CD4-positive, alpha-beta T cell treated with Interleukin-15 for 1 hour (primary cell): ENCODE data around the gene FFAR3.
"Not testable (repeated sequence)": the region's sequence is repeated elsewhere in the genome, so short reads cannot be mapped to it uniquely, and the experiment has no call there.

Experiments used
- DNase-seq: peaks from one replicate; pipeline ENCODE4 v3.0.0-alpha.2; 2020

Gene FFAR3

DNA sequence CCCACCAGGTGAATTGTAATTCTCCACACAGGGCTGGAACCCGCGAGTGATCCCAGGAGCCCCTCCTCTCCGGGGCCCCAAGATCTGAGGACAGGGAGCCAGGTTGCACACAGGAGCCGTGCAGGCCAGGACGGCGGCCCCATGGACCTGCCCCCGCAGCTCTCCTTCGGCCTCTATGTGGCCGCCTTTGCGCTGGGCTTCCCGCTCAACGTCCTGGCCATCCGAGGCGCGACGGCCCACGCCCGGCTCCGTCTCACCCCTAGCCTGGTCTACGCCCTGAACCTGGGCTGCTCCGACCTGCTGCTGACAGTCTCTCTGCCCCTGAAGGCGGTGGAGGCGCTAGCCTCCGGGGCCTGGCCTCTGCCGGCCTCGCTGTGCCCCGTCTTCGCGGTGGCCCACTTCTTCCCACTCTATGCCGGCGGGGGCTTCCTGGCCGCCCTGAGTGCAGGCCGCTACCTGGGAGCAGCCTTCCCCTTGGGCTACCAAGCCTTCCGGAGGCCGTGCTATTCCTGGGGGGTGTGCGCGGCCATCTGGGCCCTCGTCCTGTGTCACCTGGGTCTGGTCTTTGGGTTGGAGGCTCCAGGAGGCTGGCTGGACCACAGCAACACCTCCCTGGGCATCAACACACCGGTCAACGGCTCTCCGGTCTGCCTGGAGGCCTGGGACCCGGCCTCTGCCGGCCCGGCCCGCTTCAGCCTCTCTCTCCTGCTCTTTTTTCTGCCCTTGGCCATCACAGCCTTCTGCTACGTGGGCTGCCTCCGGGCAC lies 6.7 kb upstream of the FFAR3 start:
- no peak for DNase-seq

DNA sequence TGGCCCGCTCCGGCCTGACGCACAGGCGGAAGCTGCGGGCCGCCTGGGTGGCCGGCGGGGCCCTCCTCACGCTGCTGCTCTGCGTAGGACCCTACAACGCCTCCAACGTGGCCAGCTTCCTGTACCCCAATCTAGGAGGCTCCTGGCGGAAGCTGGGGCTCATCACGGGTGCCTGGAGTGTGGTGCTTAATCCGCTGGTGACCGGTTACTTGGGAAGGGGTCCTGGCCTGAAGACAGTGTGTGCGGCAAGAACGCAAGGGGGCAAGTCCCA lies 6.1 kb upstream of the FFAR3 start:
- DNase-seq: no peak

DNA sequence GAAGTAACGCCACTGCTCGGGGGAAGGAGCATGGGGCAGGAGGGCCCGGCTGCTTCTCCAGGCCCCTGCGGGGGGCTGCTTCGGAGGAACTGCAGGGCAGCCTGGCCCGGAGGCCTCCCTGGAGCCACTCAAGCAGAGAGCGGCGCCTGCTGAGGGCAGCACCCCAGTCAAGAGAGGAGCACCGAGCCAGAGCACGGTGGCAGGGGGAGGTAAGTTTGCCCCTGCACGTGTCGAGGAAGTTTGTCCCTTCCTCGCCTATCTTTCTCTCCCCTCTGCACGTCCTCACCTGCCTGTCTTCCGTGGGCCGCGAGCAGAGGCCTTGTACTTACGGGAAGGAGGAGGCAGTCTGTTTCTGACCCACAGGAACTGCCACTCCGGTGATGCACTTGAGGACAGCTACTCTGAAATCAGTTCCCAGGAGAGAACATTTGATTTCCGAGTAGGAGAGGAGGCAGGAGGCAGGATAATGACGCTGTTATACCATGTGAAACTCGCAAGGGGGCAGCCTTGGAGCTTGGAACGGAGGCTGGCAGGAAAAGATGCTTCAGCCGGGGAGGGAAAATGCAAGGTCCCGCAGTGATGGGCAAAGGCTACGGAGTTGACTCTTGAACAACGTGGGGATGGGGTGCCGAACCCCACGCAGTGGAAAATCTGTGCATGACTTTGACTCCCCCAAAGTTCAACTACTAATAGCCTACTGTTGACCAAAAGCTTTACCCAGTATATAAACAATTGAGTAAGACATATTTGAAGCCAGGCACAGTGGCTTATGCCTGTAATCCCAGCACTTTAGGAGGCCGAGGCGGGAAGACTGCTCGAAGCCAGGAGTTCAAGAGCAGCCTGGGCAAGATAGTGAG lies 5.6 kb upstream of the FFAR3 start:
- DNase-seq: peak; percentile 74

DNA sequence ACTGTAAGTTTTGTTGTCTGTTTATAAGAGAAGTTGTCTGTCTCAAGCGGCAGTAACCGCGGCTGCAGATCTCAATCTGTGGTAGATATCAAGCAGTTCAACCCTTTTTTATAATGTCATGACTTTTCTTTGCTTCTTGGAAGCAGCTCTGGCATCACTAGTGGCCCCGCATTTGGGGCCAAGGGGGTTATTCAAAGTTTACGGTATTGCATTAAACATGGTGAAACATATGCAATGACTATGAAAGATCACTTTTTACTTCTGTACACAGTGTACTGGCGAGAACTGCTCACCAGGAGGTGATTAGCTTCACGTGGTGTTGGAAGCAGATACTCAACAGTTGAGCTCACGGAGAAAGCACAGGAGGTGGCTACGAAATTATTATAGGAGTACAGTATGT lies 4.6 kb upstream of the FFAR3 start:
- DNase-seq: no peak

DNA sequence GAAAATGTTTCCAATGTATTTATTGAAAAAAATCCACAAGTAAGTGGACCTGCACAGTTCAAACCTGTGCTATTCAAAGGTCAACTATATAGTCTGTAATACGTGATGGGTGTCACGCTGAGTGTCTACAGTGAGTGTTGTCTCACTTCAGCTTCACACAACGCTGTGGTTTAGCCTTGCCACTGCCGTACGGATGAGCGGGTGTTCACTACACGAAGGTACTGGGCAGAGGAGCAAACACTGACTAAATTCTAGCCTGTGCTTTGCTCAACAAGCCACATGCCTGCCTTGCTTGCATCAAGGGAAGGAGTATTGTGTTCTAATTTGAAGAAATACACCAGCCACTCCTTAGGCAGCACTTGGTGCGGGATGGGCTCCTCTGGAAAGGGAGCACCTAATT lies 3.4 kb upstream of the FFAR3 start:
- no peak for DNase-seq

DNA sequence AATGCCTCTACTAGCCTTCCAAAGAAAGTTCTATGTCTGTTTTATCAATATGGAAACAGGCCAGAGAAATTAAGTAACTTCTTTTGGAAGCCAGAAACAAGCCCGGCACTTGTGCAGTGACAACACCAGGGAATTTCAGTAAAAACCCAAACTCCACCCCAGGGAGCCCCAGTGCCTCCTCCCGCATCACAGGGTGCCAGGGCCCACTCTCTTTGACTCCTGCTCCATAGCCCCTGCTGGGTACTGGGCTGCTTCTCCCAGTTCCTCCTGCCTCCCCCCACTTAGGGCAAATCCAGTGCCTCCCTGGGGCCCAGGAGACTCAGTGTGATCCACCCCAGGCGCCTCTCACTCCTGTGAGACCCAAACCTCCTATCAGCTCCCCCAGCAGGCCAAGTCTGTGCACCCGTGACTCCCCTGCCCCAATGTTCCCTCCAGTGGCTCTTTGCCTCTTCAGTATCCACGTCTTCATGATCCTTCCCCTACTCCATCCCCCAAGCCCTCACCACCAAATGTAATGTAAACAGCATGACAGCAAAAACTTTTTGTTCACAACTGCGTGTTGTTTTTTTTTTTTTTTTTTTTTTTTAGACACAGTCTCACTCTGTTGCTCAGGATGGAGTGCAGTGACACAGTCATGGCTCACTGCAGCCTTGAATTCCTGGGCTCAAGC lies 2.3 kb upstream of the FFAR3 start:
- no peak for DNase-seq

DNA sequence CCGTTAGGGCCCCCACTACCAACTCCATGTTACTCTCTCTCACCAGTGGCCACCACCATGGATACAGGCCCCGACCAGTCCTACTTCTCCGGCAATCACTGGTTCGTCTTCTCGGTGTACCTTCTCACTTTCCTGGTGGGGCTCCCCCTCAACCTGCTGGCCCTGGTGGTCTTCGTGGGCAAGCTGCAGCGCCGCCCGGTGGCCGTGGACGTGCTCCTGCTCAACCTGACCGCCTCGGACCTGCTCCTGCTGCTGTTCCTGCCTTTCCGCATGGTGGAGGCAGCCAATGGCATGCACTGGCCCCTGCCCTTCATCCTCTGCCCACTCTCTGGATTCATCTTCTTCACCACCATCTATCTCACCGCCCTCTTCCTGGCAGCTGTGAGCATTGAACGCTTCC lies 574 bp downstream of the FFAR3 start:
- DNase-seq: not testable (repeated sequence)

DNA sequence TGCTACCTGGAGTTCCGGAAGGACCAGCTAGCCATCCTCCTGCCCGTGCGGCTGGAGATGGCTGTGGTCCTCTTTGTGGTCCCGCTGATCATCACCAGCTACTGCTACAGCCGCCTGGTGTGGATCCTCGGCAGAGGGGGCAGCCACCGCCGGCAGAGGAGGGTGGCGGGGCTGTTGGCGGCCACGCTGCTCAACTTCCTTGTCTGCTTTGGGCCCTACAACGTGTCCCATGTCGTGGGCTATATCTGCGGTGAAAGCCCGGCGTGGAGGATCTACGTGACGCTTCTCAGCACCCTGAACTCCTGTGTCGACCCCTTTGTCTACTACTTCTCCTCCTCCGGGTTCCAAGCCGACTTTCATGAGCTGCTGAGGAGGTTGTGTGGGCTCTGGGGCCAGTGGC lies 1.1 kb downstream of the FFAR3 start:
- DNase-seq: not testable (repeated sequence)

DNA sequence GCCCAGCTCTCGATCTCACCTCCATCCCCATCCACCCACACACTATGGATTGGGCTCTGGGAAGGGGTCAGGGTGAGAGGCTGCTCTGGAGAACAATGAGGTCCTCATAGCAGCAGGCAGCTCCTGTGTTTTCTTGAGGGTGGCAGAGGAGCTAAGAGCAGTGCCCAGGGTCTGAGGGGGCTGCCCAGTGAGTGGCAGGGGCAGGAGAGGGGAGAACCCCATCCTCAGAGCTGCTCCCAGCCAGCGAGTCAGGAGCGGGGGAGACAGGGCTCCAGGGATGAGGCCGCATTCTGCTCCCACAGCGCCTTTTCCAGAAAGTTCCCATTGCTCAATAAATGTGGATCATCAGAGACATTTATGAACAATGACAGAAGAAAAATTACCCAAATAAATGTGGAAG lies 1.8 kb downstream of the FFAR3 start:
- DNase-seq: not testable (repeated sequence)

DNA sequence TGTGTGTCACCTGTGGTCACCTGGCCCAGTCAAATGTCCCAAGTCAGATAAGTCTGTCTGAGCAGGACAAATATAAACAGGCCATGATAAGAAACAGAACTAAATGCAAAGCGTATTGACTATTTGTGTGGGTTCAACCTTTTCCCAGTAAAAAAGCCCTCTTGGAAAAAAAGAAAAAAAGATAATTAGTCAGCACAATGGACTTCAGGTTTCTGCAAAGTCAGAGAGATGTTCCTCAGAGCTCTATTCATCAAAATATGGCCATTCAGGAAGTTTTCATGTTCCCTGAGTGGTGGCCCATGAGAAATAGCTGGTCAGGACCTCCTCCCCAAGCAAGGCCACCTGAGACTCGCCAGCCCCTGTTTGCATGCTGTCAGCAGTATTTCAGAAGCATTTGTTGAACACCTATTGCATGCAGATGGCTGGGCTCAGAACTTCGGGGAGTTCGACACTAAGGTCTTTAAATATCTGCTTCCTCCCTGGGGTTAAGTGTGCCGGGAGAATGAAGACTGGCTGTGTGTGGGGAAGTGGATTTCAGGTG lies 2.7 kb downstream of the FFAR3 start:
- no peak for DNase-seq

DNA sequence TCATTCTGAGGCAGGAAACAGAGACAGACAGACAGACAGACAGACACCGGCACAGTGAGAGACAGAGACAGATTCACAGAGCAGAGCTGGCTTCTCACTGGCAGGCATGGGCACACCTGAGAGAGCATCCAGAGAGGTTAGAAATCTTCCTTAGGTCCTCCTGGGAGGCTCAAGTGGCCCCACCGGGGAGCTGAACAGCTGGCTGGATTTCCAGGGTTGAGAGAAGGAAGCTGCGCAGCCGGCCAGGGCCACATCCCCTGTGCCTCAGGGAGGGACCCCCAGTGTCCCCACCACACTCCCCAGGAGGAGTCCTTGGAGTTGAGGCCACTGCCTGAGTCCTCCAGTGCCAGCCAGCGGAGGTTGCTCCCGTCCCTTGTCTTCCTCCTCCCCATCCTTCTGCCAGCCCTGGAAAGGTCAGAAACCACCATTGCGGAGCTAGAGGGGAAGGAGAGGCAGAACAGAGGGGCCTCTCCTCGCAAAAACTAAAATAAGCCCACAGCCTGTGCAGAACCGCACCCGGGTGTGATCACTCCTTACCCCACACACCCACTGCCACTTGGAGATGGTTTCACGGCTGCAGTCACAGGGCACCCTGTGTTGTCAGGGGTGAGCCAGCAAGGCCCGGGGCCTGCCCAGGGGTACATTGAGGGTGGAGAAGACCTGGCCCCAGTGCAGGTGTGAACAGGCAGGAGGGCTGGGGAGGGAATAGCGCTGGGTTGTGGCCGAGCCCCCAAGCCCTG lies 4.2 kb downstream of the FFAR3 start:
- DNase-seq: no peak

DNA sequence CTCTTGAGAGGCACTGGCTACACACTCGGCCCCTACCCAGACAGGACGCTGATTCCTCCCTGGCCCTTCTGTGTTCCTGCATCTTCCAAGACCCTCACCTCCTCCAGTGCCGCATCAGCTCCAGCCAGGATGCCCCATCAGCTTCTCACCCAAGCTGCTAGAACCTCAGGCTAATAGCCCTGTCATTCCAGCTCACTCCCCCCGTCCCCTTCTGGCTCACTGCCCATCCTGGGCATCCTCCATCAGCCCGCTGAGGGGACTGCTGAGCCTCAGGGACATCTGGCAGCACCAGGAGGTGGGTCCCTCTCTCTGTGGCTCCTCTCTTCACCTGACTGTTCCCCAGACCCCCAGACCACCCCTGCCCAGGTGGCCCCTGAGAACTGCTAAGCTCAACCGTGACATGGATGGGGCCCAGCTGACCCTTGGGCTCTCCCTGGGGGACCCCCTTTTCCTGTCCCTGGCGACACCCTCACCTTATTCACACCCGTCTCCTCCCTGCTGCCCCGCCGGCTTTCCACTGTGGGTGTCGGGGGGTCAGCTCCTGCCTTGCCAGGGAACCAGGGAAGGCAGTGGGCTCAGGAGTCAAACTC lies 4.8 kb downstream of the FFAR3 start:
- DNase-seq: no peak

DNA sequence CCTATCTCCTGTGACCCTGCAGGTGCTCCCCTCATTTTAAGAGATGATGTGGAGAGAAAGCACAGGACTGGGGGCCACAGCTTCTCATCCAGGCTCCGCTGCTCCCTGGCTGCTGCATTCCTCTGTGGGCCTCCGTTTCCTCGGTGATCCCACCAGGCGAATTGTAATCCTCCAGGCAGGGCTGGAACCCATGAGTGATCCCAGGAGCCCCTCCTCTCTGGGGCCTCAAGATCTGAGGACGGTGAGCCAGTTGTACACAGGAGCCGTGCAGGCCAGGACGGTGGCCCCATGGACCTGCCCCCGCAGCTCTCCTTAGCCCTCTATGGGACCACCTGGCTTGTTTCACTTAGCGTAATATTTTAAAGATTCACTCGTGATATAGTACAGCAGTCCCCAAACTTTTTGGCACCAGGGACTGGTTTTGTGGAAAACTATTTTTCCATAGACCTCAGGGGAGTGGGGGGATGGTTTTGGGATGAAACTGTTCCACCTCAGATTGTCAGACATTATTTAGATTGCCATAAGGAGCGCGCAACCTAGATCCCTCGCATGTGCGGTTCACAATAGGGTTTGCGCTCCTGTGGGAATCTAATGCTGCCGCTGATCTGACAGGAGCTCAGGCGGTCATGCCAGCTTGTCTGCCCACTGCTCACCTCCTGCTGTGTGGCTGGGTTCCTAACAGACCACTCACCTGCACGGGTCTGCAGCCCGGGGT lies 5.6 kb downstream of the FFAR3 start:
- DNase-seq: no peak

DNA sequence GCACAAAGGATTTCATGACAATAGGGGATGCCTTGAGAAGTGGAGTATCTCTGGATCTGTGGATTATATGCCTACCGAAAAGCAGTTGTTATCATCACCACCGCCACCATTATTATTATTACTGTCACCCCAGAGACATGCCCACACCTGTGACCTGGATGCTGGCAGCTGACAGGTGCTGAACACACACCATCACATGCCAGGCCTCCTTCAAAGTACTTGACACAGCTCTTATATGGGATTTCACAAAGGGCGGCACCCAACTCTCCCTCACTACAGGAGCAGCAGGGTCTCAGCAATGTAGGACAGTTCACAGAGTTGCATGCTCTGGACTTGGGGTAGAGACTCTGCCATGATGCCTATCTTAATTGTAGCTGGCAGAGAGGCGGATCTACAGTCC lies 7.0 kb downstream of the FFAR3 start:
- no peak for DNase-seq

DNA sequence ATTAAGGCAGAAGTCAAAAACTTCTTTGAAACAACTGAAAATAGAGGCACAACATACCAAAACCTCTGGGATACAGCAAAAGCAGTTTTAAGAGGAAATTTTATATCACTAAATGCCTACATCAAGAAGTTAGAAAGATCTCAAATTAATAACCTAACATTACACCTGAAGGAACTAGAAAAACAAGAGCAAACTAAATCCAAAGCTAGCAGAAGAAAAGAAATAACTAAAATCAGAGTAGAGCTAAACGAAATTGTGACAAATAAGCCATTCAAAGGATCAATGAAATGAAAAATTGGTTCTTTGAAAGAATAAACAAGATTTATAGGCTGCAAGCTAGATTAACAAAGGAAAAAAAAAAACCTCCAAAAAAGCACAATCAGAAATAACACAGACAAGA lies 10.1 kb downstream of the FFAR3 start:
- DNase-seq: no peak

DNA sequence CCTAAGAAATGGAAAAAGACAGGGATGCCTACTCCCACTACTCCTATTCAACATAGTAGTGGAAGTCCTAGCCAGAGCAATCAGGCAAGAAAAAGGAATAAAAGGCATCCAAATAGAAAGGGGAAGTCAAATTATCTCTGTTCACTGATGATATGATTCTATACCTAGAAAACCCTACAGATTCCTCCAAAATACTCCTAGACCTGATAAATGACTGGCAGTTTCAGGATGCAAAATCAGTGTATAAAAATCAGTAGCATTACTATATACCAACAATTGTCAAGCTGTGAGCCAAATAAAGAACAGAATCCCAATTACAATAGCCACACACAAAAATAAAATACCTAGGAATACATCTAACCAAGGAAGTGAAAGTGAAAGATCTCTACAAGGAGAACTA lies 11.3 kb downstream of the FFAR3 start:
- no peak for DNase-seq

DNA sequence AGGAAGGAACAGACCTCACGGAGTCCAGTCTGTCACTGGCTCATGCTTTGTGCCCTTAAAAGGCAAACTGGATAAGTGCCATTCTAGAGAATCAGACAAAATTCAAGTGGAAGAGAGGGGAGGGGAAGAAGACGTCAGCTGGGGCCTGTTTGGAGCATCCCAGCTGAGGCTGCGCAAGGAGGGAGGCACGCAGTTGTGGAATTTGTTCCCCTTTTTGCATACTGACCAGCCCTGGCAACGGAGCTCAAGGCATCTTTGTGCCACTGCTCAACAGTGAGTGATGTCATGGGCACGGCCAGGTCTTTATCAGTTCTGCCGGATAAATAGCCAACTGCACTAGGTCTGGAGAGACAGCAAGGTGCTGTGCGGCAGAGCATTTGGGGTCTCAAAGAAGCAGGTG lies 12.5 kb downstream of the FFAR3 start, which contains the start of gene GPR42:
GPR42 (plus strand) TSS at position 347 of the 400 bp plus-strand sequence. CDS start 292 bp downstream, outside the sequence.
- DNase-seq: no peak

DNA sequence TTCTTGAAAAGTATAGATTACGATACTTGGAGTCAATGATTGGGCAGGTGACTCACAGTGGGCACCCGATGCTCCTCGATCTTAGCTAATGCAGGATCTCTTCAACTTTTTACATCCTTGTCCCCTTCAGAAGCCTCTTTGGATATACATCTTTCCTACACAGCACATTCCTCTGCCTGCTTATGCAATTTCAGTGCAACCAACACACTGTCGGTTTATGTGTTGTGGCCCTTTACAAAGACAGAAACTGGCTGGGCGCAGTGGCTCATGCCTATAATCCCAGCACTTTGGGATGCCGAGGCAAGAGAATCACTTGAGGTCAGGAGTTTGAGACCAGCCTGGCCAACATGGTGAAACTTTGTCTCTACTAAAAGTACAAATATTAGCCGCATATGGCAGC lies 15.2 kb downstream of the FFAR3 start:
- DNase-seq: no peak

DNA sequence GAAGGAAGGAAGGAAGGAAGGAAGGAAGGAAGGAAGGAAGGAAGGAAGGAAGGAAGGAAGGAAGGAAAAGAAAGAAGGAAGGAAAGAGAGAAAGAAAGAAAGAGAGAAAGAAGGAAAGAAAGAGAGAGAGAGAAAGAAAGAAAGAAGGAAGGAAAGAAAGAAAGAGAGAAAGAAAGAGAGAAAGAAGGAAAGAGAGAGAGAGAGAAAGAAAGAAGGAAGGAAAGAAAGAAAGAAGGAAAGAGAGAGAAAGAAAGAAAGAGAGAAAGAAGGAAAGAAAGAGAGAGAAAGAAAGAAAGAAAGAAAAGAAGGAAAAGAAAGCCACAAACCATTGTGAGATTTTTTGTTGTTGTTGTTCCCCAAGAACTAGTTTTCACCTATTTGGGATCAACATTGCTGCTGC lies 15.8 kb downstream of the FFAR3 start:
- not testable (repeated sequence) for DNase-seq

DNA sequence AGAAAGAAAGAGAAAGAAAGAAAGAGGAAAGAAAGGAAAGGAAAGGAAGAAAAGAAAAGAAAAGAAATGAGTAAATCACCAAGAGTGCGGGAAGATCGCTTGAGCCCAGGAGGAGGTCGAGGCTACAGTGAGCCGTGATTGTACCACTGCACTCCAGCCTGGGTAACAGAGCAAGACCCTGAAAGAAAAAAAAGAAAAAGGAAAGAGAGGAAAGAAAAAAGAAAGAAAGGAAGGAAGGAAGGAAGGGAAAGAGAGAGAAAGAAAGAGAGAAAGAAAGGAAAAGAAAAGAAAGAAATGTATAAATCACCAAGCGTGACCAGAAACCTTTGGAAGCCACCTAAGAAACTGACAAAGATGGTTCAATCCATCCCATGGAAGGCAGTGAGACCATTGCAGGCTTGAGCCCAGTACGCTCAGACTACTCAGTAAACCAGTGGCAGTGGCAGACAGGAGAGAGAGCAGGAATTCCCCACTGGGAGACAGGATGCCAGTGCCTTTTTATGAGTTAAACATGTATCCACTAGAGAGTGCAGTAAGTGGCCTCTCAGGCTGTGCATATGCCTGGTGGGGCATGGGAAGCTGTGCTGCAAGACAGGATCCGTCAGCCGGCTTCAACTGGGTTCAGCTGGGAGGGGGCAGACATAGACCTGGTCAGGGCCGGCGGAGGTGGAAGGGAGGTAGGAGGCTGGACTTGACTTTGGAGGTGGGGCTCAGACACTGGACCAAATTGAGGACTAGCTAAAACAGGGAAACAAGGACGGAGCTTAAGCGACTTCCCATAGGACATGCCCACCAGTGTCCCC lies 17.4 kb downstream of the FFAR3 start:
- no peak for DNase-seq

DNA sequence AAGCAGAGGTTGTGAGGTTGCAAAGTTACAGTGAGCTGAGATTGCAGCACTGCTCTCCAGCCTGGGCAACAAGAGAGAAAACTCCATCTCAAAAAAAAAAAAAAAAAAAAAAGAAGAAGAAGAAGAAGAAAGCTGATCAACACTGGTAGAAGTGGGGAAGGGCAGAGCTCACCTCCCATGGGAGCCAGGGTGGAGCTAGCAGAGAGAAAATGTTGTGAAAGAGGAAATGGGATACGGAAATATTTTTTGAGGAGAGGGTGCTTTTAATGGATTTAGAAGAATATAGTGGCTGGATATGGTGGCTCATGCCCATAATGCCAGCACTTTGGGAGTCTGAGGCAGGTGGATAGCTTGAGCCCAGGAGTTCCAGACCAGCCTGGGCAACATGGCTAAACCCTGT lies 19.4 kb downstream of the FFAR3 start:
- DNase-seq: no peak
